Neuronal stem cell (in vitro differentiated cells): Measurements from ENCODE around the gene WNT6. TPM values are rescaled to one million over a fixed set of nuclear protein-coding genes. Genes with fewer than 3 reads are reported as not detected.
A peak's percentile ranks its signal among the peaks of the same experiment; 100 is the strongest.

Source experiments
- DNase-seq: peaks from one replicate; pipeline ENCODE4 v3.0.0-alpha.2; 2013; ENCODE audit warnings: low spot score
- H2AFZ ChIP-seq: one replicate; pipeline ENCODE4 v1.6.1; 2013; ENCODE audit warnings: mild to moderate bottlenecking, low read length, inconsistent platforms
- H2AK5ac ChIP-seq: 2 replicates; pipeline ENCODE4 v1.6.1; 2013; ENCODE audit warnings: low read depth, mild to moderate bottlenecking, inconsistent platforms, low read length, moderate library complexity, mixed read lengths
- H2BK120ac ChIP-seq: 2 replicates; pipeline ENCODE4 v1.6.1; 2013; ENCODE audit warnings: low read depth, mild to moderate bottlenecking, inconsistent platforms, low read length, moderate library complexity, mixed read lengths
- H2BK12ac ChIP-seq: one replicate; pipeline ENCODE4 v1.6.1; 2013; ENCODE audit warnings: low read length, inconsistent platforms
- H2BK15ac ChIP-seq: 2 replicates; pipeline ENCODE4 v1.6.1; 2013; ENCODE audit warnings: mild to moderate bottlenecking, low read length, inconsistent platforms, mixed read lengths
- H2BK5ac ChIP-seq: one replicate; pipeline ENCODE4 v1.6.1; 2013; ENCODE audit warnings: inconsistent platforms, mild to moderate bottlenecking, low read length, moderate library complexity
- H3K14ac ChIP-seq: one replicate; pipeline ENCODE4 v1.6.1; 2013; ENCODE audit warnings: low read length, inconsistent platforms
- H3K18ac ChIP-seq: 2 replicates; pipeline ENCODE4 v1.6.1; 2013; ENCODE audit warnings: low read length, inconsistent platforms
- H3K23ac ChIP-seq: 2 replicates; pipeline ENCODE4 v1.6.1; 2013; ENCODE audit warnings: low read depth, mild to moderate bottlenecking, mixed read lengths, low read length, inconsistent platforms; ENCODE audit not compliant: poor library complexity
- H3K27ac ChIP-seq: replicated peaks from 3 replicates; pipeline ENCODE4 v1.5.1; 2013; ENCODE audit warnings: low read length, inconsistent platforms
- H3K27me3 ChIP-seq, 3 experiments: 2 replicates each; pipeline ENCODE4 v1.6.1; 2013; ENCODE audit warnings: low read length in 3 of 3, mild to moderate bottlenecking in 2 of 3, inconsistent platforms in 1 of 3, low read depth in 1 of 3, mixed read lengths in 1 of 3, moderate library complexity in 1 of 3; ENCODE audit not compliant: control insufficient read depth in 3 of 3, insufficient read depth in 3 of 3
- H3K36me3 ChIP-seq, 2 donors: replicated peaks in 1 of 2; 2 replicates each; pipeline ENCODE4 v1.6.1; 2013; ENCODE audit warnings: low read length in 2 of 2; ENCODE audit not compliant: control insufficient read depth in 2 of 2, insufficient read depth in 2 of 2
- H3K4ac ChIP-seq: 2 replicates; pipeline ENCODE4 v1.6.1; 2013; ENCODE audit warnings: inconsistent platforms, mild to moderate bottlenecking, low read length, moderate library complexity
- H3K4me1 ChIP-seq, 2 donors: 1 replicate in 1 of 2; 2 replicates in 1 of 2; pipeline ENCODE4 v1.6.1; 2013; ENCODE audit warnings: low read length in 2 of 2, low read depth in 1 of 2; ENCODE audit not compliant: control insufficient read depth in 2 of 2, insufficient read depth in 1 of 2
- H3K4me2 ChIP-seq: one replicate; pipeline ENCODE4 v1.6.1; 2013; ENCODE audit warnings: mild to moderate bottlenecking, low read length, inconsistent platforms; ENCODE audit not compliant: insufficient read depth, poor library complexity, severe bottlenecking
- H3K4me3 ChIP-seq, 2 donors: 2 replicates each; pipeline ENCODE4 v1.5.1; 2013; ENCODE audit warnings: low read length in 2 of 2, mild to moderate bottlenecking in 2 of 2, inconsistent platforms in 1 of 2, moderate library complexity in 1 of 2
- H3K79me1 ChIP-seq: one replicate; pipeline ENCODE4 v1.6.1; 2013; ENCODE audit warnings: low read depth, mild to moderate bottlenecking, inconsistent platforms, low read length, moderate library complexity
- H3K9ac ChIP-seq: one replicate; pipeline ENCODE4 v1.6.1; 2013; ENCODE audit warnings: mild to moderate bottlenecking, low read depth, low read length, inconsistent platforms; ENCODE audit not compliant: poor library complexity
- H3K9me3 ChIP-seq, 2 donors: replicated peaks in 1 of 2; 2 replicates each; pipeline versions ENCODE3 to v1.6.1; 2013; ENCODE audit warnings: low read length in 2 of 2, mild to moderate bottlenecking in 2 of 2, inconsistent platforms in 1 of 2, low read depth in 1 of 2, mixed read lengths in 1 of 2, moderate library complexity in 1 of 2; ENCODE audit not compliant: control insufficient read depth in 2 of 2, insufficient read depth in 1 of 2
- H4K8ac ChIP-seq: one replicate; pipeline ENCODE4 v1.6.1; 2013; ENCODE audit warnings: low read depth, mild to moderate bottlenecking, inconsistent platforms, low read length, moderate library complexity
- H4K91ac ChIP-seq: one replicate; pipeline ENCODE4 v1.6.1; 2013; ENCODE audit warnings: low read length, low read depth, mild to moderate bottlenecking, inconsistent platforms; ENCODE audit not compliant: poor library complexity
- WGBS, 2 donors: extraction: QIAGEN DNeasy Blood & Tissue Kit; methylation state at CpG; one replicate each; pipeline ENCODE4 v1.1.7; 2013; ENCODE audit warnings: missing lambda C conversion rate in 2 of 2, mixed read lengths in 1 of 2; ENCODE audit not compliant: insufficient read length in 2 of 2, insufficient replicate concordance in 1 of 2; ENCODE audit errors: extremely low coverage in 2 of 2; 5-methylcytosine and 5-hydroxymethylcytosine counted together
- small RNA-seq: library from polyadenylated mRNA; stranded (forward); fragments of <200 nt; extraction: miRNeasy Mini kit (QIAGEN cat#:217004); gene quantifications from one replicate; pipeline ENCODE3, GENCODE V24; 2013; ENCODE audit not compliant: insufficient read depth

The WNT6 gene

DNA sequence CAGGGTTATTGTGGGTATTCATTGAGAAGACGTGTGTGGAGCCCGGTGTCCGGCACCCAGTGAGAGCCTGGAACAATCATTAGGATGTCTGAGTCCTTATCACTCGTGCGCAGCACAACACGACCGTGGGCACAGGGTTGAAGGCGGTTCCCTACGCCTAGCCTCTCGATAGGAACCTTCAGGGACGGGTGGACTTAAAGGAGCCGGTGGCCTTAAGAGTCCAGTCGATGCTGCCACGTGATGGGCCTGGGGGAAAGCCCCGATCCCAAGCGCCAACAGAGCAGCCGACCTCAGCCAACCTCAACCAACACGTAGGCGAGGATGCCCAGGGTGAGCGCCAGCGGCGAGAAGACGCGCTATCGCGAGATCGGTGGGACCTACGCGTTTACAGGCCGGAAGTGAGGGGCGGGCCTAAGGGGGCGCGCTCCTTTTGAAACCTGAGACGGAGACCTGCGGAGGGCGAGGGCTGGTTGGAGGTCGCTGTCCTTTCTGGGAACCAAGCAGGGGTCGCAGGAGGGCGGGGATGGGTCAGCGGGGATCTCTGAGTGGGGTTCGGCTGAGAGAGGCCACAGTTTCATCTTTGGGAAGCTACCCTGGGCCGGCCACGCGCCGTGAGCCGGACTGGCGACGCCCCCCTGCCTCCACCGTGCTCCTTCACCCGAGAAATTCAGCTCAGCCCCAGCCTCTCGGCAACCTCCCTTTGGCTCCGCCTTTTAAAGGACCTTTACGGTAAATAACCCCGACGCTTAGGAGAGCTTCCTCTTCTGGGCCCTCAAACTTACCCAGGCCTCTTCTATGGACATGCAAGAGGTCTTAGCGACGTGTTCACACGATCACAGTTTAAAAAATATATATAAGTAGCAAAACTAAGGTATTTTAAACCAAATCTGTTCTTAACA lies 49.4 kb downstream of the WNT6 start:
- Histone ChIP-seq H2BK120ac (no peak overlapping the region), H3K4me2 (peak overlapping the region; percentile 57), H4K91ac (no peak overlapping the region), H3K27ac (peak overlapping the region; percentile 76), H2AFZ (peak overlapping the region; percentile 97), H3K4me1 (peaks cover 5 to 12% of the 10 kb centered on the region in 2 donors), H2BK5ac (no peak overlapping the region), H3K27me3 (peaks cover 0 to 22% (median 14%) of the 10 kb centered on the region in 3 experiments), H3K4ac (no peak overlapping the region), H2AK5ac (no peak overlapping the region), H3K79me1 (no peaks in the 10 kb centered on the region), H3K9ac (peak overlapping the region; percentile 46), H3K23ac (peak overlapping the region; percentile 10), H3K14ac (peak overlapping the region; percentile 47), H3K4me3 (peak overlapping the region; percentile 57 to 86), H3K36me3 (no peaks in the 10 kb centered on the region), H2BK12ac (no peak overlapping the region), H3K18ac (peak overlapping the region; percentile 95), H2BK15ac (no peak overlapping the region), H3K9me3 (peaks cover 0 to 3% of the 10 kb centered on the region in 2 donors), H4K8ac (no peak overlapping the region)
- peak; percentile 86 for DNase-seq
- WGBS, 2 donors: no CpG with 5 or more reads among the region's 58 CpGs

DNA sequence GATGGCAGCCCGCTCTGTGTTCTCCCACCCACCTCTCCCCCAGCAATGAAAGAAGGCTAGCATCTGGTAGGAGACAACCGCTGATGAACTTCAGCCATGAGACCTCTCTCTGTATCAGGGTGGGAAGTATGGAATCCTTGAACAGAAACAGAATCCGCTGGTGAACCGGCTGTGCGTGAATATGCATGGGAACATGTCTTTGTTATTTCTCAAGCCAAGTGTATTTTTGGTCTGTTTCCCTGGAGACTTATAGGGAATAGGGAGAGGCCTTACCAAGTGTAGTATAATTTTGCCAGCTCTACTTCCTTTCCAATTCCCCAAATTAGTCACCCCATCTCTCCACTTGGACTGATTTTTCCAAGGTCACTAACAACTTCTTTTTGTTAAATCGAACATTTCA lies 51.1 kb downstream of the WNT6 start:
- Histone ChIP-seq H3K23ac (no peak overlapping the region), H2BK5ac (no peak overlapping the region), H3K4ac (no peak overlapping the region), H2AFZ (peak overlapping the region; percentile 62), H3K9me3 (peaks cover 0 to 3% of the 10 kb centered on the region in 2 donors), H3K27me3 (peaks cover 0 to 9% (median 8%) of the 10 kb centered on the region in 3 experiments), H3K27ac (no peak overlapping the region), H4K8ac (no peak overlapping the region), H4K91ac (no peak overlapping the region), H2AK5ac (no peak overlapping the region), H3K4me1 (peaks cover 5 to 12% of the 10 kb centered on the region in 2 donors), H3K4me3 (peak overlapping the region in 1 of 2 donors; percentile 2), H3K4me2 (no peak overlapping the region), H3K18ac (no peak overlapping the region), H3K36me3 (no peaks in the 10 kb centered on the region), H2BK12ac (no peak overlapping the region), H2BK15ac (no peak overlapping the region), H3K9ac (no peak overlapping the region), H3K79me1 (no peaks in the 10 kb centered on the region), H3K14ac (no peak overlapping the region), H2BK120ac (no peak overlapping the region)
- DNase-seq: no peak
- no CpG with 5 or more reads among the region's 6 CpGs for WGBS, 2 donors

DNA sequence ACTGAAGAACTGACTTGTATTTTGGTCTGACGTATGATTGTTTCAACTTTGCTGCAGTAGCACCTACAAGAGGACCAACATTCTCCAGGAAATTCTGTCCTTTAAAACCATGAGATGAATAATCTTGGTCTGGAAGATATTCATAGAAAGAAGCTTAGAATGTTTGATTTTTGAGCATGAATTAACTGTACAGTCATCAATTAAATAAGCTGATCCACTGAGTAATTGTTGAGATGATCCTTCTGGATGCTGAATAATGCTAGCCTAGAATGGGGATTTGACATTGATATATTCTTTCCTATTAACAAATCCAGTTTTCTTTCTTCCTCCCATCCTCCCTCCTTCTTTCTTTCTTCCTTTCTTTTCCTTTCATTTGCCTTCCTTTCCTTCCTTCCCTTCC lies 60.9 kb downstream of the WNT6 start:
- H2AK5ac ChIP-seq: no peak overlapping the region
- H3K18ac ChIP-seq: no peak overlapping the region
- H3K4ac ChIP-seq: no peak overlapping the region
- no peak overlapping the region for H4K91ac ChIP-seq
- no peak overlapping the region for H3K23ac ChIP-seq
- H2AFZ ChIP-seq: no peak overlapping the region
- no peak overlapping the region for H4K8ac ChIP-seq
- H2BK120ac ChIP-seq: no peak overlapping the region
- WGBS, 2 donors: no CpG with 5 or more reads among the region's 1 CpG
- no peak overlapping the region for H2BK15ac ChIP-seq
- no peak overlapping the region for H2BK12ac ChIP-seq
- H3K4me1 ChIP-seq: no peaks in the 10 kb centered on the region
- no peaks in the 10 kb centered on the region for H3K79me1 ChIP-seq
- no peak overlapping the region for H3K14ac ChIP-seq
- H3K27ac ChIP-seq: no peak overlapping the region
- H3K9ac ChIP-seq: no peak overlapping the region
- DNase-seq: no peak
- no peak overlapping the region for H2BK5ac ChIP-seq
- H3K36me3 ChIP-seq: no peaks in the 10 kb centered on the region
- no peaks in the 10 kb centered on the region for H3K27me3 ChIP-seq
- peaks cover 0 to 5% of the 10 kb centered on the region in 2 donors for H3K9me3 ChIP-seq
- no peak overlapping the region for H3K4me2 ChIP-seq
- no peak overlapping the region for H3K4me3 ChIP-seq

Small RNAs within 50 kb of the gene (small RNA-seq; reads per million reads assigned to genes)
- not detected for gene RNU6-642P
